HEK293 (cell line): ENCODE data around the gene BLOC1S1.
A peak's percentile ranks its signal among the peaks of the same experiment; 100 is the strongest.

Experiments
- HOXD13 ChIP-seq: sonication (generic); formaldehyde crosslinking; IDR thresholded peaks from 2 replicates; pipeline ENCODE4 v1.8.0; 2022; ENCODE audit warnings: missing genetic modification reagents, borderline replicate concordance
- KLF1 ChIP-seq: fragments of 450-650 bp; formaldehyde crosslinking; IDR thresholded peaks from 2 replicates; pipeline ENCODE4 v1.5.1; 2016; ENCODE audit warnings: missing biosample characterization, missing genetic modification characterization
- KLF16 ChIP-seq: fragments of 450-650 bp; formaldehyde crosslinking; IDR thresholded peaks from 2 replicates; pipeline ENCODE4 v1.5.1; 2017; ENCODE audit warnings: missing biosample characterization, missing genetic modification characterization
- RBAK ChIP-seq: fragments of 450-650 bp; formaldehyde crosslinking; IDR thresholded peaks from 2 replicates; pipeline ENCODE4 v1.5.1; 2016; ENCODE audit warnings: missing biosample characterization, missing genetic modification characterization
- REPIN1 ChIP-seq: fragments of 450-650 bp; formaldehyde crosslinking; IDR thresholded peaks from 2 replicates; pipeline ENCODE4 v1.5.1; 2017; ENCODE audit warnings: missing biosample characterization, missing genetic modification characterization, low read depth
- TRIM28 ChIP-seq: IDR thresholded peaks from 2 replicates; pipeline ENCODE4 v1.6.1; 2011; ENCODE audit warnings: low read length, control low read depth, borderline replicate concordance
- ZBTB1 ChIP-seq: fragments of 450-650 bp; formaldehyde crosslinking; IDR thresholded peaks from 2 replicates; pipeline ENCODE4 v1.5.1; 2016; ENCODE audit warnings: missing biosample characterization, missing genetic modification characterization
- ZBTB48 ChIP-seq: fragments of 450-650 bp; formaldehyde crosslinking; IDR thresholded peaks from 2 replicates; pipeline ENCODE4 v1.5.1; 2016; ENCODE audit warnings: missing biosample characterization, missing genetic modification characterization
- ZNF10 ChIP-seq: fragments of 450-650 bp; formaldehyde crosslinking; IDR thresholded peaks from 2 replicates; pipeline ENCODE4 v1.5.1; 2017; ENCODE audit warnings: missing biosample characterization, missing genetic modification characterization
- ZNF148 ChIP-seq: fragments of 450-650 bp; formaldehyde crosslinking; IDR thresholded peaks from 2 replicates; pipeline ENCODE4 v1.5.0; 2017; ENCODE audit warnings: missing biosample characterization, missing genetic modification characterization, borderline replicate concordance
- ZNF169 ChIP-seq: fragments of 450-650 bp; formaldehyde crosslinking; IDR thresholded peaks from 2 replicates; pipeline ENCODE4 v1.5.1; 2016; ENCODE audit warnings: missing biosample characterization, missing genetic modification characterization
- ZNF223 ChIP-seq: fragments of 450-650 bp; formaldehyde crosslinking; IDR thresholded peaks from 2 replicates; pipeline ENCODE4 v1.5.1; 2016; ENCODE audit warnings: missing biosample characterization, missing genetic modification characterization
- ZNF280C ChIP-seq: fragments of 450-650 bp; formaldehyde crosslinking; IDR thresholded peaks from 2 replicates; pipeline ENCODE4 v1.5.1; 2016; ENCODE audit warnings: missing biosample characterization, missing genetic modification characterization
- ZNF404 ChIP-seq: fragments of 450-650 bp; formaldehyde crosslinking; IDR thresholded peaks from 2 replicates; pipeline ENCODE4 v1.5.1; 2017; ENCODE audit warnings: missing biosample characterization, missing genetic modification characterization
- ZNF561 ChIP-seq: fragments of 450-650 bp; IDR thresholded peaks from 2 replicates; pipeline ENCODE4 v1.5.1; 2018; ENCODE audit warnings: missing biosample characterization, missing genetic modification characterization, borderline replicate concordance
- ZNF571 ChIP-seq: fragments of 450-650 bp; formaldehyde crosslinking; IDR thresholded peaks from 2 replicates; pipeline ENCODE4 v1.5.0; 2017; ENCODE audit warnings: missing biosample characterization, missing genetic modification characterization
- ZNF600 ChIP-seq: fragments of 450-650 bp; formaldehyde crosslinking; IDR thresholded peaks from 2 replicates; pipeline ENCODE4 v1.5.1; 2016; ENCODE audit warnings: missing biosample characterization, missing genetic modification characterization
- ZNF664 ChIP-seq: fragments of 450-650 bp; formaldehyde crosslinking; IDR thresholded peaks from 2 replicates; pipeline ENCODE4 v1.5.1; 2016; ENCODE audit warnings: missing biosample characterization, missing genetic modification characterization
- ZNF677 ChIP-seq: fragments of 450-650 bp; IDR thresholded peaks from 2 replicates; pipeline ENCODE4 v1.5.0; 2018; ENCODE audit warnings: missing biosample characterization, mild to moderate bottlenecking, missing genetic modification characterization, moderate library complexity
- ZNF707 ChIP-seq: fragments of 450-650 bp; formaldehyde crosslinking; IDR thresholded peaks from 2 replicates; pipeline ENCODE4 v1.5.1; 2016; ENCODE audit warnings: missing biosample characterization, missing genetic modification characterization
- ZNF792 ChIP-seq: fragments of 450-650 bp; formaldehyde crosslinking; IDR thresholded peaks from 2 replicates; pipeline ENCODE4 v1.5.1; 2016; ENCODE audit warnings: missing biosample characterization, missing genetic modification characterization
- ZNF843 ChIP-seq: fragments of 450-650 bp; formaldehyde crosslinking; IDR thresholded peaks from 2 replicates; pipeline ENCODE4 v1.5.1; 2016; ENCODE audit warnings: missing biosample characterization, missing genetic modification characterization
- ZSCAN30 ChIP-seq: fragments of 450-650 bp; IDR thresholded peaks from 2 replicates; pipeline ENCODE4 v1.5.1; 2018; ENCODE audit warnings: missing biosample characterization, mild to moderate bottlenecking, missing genetic modification characterization, moderate library complexity
- TF ChIP-seq, protein P1 (sequence below): fragments of 450-650 bp; formaldehyde crosslinking; IDR thresholded peaks from 2 replicates; pipeline ENCODE4 v1.5.1; 2016; ENCODE audit warnings: missing biosample characterization, missing genetic modification characterization
- TF ChIP-seq, protein P2 (sequence below): fragments of 450-650 bp; formaldehyde crosslinking; IDR thresholded peaks from 2 replicates; pipeline ENCODE4 v1.5.1; 2016; ENCODE audit warnings: missing biosample characterization, missing genetic modification characterization
- TF ChIP-seq, protein P3 (sequence below): fragments of 450-650 bp; formaldehyde crosslinking; IDR thresholded peaks from 2 replicates; pipeline ENCODE4 v1.5.1; 2016; ENCODE audit warnings: missing biosample characterization, missing genetic modification characterization
- TF ChIP-seq, protein P4 (sequence below): fragments of 450-650 bp; formaldehyde crosslinking; IDR thresholded peaks from 2 replicates; pipeline ENCODE4 v1.5.1; 2016; ENCODE audit warnings: missing biosample characterization, missing genetic modification characterization

BLOC1S1 gene

GRCh38 chr12:55715833-55716581, at the start of gene BLOC1S1 (continued):
- TF ChIP-seq, protein P1, sequence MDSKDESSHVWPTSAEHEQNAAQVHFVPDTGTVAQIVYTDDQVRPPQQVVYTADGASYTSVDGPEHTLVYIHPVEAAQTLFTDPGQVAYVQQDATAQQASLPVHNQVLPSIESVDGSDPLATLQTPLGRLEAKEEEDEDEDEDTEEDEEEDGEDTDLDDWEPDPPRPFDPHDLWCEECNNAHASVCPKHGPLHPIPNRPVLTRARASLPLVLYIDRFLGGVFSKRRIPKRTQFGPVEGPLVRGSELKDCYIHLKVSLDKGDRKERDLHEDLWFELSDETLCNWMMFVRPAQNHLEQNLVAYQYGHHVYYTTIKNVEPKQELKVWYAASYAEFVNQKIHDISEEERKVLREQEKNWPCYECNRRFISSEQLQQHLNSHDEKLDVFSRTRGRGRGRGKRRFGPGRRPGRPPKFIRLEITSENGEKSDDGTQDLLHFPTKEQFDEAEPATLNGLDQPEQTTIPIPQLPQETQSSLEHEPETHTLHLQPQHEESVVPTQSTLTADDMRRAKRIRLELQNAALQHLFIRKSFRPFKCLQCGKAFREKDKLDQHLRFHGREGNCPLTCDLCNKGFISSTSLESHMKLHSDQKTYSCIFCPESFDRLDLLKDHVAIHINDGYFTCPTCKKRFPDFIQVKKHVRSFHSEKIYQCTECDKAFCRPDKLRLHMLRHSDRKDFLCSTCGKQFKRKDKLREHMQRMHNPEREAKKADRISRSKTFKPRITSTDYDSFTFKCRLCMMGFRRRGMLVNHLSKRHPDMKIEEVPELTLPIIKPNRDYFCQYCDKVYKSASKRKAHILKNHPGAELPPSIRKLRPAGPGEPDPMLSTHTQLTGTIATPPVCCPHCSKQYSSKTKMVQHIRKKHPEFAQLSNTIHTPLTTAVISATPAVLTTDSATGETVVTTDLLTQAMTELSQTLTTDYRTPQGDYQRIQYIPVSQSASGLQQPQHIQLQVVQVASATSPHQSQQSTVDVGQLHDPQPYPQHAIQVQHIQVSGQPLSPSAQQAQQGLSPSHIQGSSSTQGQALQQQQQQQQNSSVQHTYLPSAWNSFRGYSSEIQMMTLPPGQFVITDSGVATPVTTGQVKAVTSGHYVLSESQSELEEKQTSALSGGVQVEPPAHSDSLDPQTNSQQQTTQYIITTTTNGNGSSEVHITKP (tag by site-specific recombination): no peak
- no peak for TF ChIP-seq REPIN1 (tag by site-specific recombination)
- TF ChIP-seq HOXD13: no peak
- 0 out of 2 replicates have a peak, but pooled peaks have one; percentile 37 for TF ChIP-seq ZBTB1 (tag by site-specific recombination)
- TF ChIP-seq ZSCAN30 (tag by site-specific recombination): peak; percentile 82
- TF ChIP-seq ZNF169 (tag by site-specific recombination): no peak
- TF ChIP-seq, protein P2, sequence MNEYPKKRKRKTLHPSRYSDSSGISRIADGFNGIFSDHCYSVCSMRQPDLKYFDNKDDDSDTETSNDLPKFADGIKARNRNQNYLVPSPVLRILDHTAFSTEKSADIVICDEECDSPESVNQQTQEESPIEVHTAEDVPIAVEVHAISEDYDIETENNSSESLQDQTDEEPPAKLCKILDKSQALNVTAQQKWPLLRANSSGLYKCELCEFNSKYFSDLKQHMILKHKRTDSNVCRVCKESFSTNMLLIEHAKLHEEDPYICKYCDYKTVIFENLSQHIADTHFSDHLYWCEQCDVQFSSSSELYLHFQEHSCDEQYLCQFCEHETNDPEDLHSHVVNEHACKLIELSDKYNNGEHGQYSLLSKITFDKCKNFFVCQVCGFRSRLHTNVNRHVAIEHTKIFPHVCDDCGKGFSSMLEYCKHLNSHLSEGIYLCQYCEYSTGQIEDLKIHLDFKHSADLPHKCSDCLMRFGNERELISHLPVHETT: peak; percentile 95
- 0 out of 2 replicates have a peak, but pooled peaks have one; percentile 35 for TF ChIP-seq ZNF600 (tag by site-specific recombination)
- peak; percentile 100 for TF ChIP-seq KLF16 (tag by site-specific recombination)
- TF ChIP-seq ZNF223: no peak
- no peak for TF ChIP-seq ZNF148 (tag by site-specific recombination)
- peak; percentile 91 for TF ChIP-seq KLF1 (tag by site-specific recombination)
- 0 out of 2 replicates have a peak, but pooled peaks have one; percentile 18 for TF ChIP-seq ZNF677
- no peak for TF ChIP-seq ZNF404
- peak; percentile 92 for TF ChIP-seq ZNF561 (tag by site-specific recombination)
- peak; percentile 77 for TF ChIP-seq ZNF843
- no peak for TF ChIP-seq ZNF571 (tag by site-specific recombination)
- TF ChIP-seq ZNF707 (tag by site-specific recombination): 0 out of 2 replicates have a peak, but pooled peaks have one; percentile 37
- TF ChIP-seq ZNF664 (tag by site-specific recombination): peak; percentile 51; the same call in 1 of the 2 replicates
- TF ChIP-seq ZNF792 (tag by site-specific recombination): no peak
- TF ChIP-seq, protein P3, sequence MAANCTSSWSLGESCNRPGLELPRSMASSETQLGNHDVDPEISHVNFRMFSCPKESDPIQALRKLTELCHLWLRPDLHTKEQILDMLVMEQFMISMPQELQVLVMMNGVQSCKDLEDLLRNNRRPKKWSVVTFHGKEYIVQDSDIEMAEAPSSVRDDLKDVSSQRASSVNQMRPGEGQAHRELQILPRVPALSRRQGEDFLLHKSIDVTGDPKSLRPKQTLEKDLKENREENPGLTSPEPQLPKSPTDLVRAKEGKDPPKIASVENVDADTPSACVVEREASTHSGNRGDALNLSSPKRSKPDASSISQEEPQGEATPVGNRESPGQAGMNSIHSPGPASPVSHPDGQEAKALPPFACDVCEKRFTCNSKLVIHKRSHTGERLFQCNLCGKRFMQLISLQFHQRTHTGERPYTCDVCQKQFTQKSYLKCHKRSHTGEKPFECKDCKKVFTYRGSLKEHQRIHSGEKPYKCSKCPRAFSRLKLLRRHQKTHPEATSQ: peak; percentile 82; the same call in 1 of the 2 replicates
- peak; percentile 98 for TF ChIP-seq ZBTB48 (tag by site-specific recombination)
- no peak for TF ChIP-seq TRIM28
- TF ChIP-seq ZNF280C (tag by site-specific recombination): no peak
- TF ChIP-seq ZNF10: peak; percentile 80
- TF ChIP-seq, protein P4, sequence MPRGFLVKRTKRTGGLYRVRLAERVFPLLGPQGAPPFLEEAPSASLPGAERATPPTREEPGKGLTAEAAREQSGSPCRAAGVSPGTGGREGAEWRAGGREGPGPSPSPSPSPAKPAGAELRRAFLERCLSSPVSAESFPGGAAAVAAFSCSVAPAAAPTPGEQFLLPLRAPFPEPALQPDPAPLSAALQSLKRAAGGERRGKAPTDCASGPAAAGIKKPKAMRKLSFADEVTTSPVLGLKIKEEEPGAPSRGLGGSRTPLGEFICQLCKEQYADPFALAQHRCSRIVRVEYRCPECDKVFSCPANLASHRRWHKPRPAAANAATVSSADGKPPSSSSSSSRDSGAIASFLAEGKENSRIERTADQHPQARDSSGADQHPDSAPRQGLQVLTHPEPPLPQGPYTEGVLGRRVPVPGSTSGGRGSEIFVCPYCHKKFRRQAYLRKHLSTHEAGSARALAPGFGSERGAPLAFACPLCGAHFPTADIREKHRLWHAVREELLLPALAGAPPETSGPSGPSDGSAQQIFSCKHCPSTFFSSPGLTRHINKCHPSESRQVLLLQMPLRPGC (tag by site-specific recombination): peak; percentile 90; the same call in 1 of the 2 replicates
- no peak for TF ChIP-seq RBAK (tag by site-specific recombination)
